ENCODE data around the gene PRTFDC1.
"Not testable (repeated sequence)": the region's sequence is repeated elsewhere in the genome, so short reads cannot be mapped to it uniquely, and the experiment has no call there.

DNA sequence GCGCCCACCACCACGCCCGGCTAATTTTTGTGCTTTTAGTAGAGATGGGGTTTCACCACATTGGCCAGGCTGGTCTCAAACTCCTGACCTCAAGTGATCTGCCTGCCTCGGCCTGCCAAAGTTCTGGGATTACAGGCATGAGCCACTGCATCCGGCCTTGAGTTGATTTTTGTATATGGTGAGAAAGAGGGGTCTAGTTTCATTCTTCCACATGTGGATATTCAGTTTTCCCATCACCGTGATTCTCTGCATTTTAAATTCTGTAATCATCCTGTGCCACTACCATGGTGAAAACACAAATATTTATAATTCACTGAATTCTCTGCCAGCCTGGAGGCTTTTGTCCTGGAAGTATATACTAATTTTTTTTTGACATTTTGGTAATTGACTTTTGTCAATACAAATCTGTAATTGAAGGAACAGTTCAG, 5.2 kb upstream of the PRTFDC1 start:
- TF ChIP-seq, protein P1, sequence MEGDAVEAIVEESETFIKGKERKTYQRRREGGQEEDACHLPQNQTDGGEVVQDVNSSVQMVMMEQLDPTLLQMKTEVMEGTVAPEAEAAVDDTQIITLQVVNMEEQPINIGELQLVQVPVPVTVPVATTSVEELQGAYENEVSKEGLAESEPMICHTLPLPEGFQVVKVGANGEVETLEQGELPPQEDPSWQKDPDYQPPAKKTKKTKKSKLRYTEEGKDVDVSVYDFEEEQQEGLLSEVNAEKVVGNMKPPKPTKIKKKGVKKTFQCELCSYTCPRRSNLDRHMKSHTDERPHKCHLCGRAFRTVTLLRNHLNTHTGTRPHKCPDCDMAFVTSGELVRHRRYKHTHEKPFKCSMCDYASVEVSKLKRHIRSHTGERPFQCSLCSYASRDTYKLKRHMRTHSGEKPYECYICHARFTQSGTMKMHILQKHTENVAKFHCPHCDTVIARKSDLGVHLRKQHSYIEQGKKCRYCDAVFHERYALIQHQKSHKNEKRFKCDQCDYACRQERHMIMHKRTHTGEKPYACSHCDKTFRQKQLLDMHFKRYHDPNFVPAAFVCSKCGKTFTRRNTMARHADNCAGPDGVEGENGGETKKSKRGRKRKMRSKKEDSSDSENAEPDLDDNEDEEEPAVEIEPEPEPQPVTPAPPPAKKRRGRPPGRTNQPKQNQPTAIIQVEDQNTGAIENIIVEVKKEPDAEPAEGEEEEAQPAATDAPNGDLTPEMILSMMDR (IDR thresholded peaks at IDR 0.05; ENCODE audit: low read depth, low read length), result not testable (repeated sequence)
- TF ChIP-seq POLR2A (IDR thresholded peaks at IDR 0.05; ENCODE audit: extremely low read depth, insufficient read length); MYC (IDR thresholded peaks at IDR 0.05; ENCODE audit: low read depth, low read length): not testable (repeated sequence)
- TF ChIP-seq, protein P2, sequence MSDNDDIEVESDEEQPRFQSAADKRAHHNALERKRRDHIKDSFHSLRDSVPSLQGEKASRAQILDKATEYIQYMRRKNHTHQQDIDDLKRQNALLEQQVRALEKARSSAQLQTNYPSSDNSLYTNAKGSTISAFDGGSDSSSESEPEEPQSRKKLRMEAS (IDR thresholded peaks at IDR 0.05; ENCODE audit: low read depth, low read length), result not testable (repeated sequence)

Data from NB4 (cell line).